AG10803 (cell line): ENCODE results near the gene RTF1.
A peak's percentile ranks its signal among the peaks of the same experiment; 100 is the strongest.

Source experiments
- DNase-seq: peaks from one replicate; pipeline ENCODE4 v3.0.0; 2010; ENCODE audit warnings: low read depth
- H3K4me3 ChIP-seq: 2 replicates; pipeline ENCODE4 v1.5.1; 2011; ENCODE audit warnings: mild to moderate bottlenecking, low read length, control low read depth
- CTCF ChIP-seq: conservative IDR thresholded peaks from 2 replicates; pipeline ENCODE4 v1.5.1; 2011; ENCODE audit warnings: mild to moderate bottlenecking, low read length, control low read depth, inconsistent platforms

RTF1 gene

GRCh38 chr15:41507820-41508290, 91.0 kb downstream of the RTF1 start:
- no peak overlapping the region for H3K4me3 ChIP-seq
- no peak for DNase-seq
- no peak for TF ChIP-seq CTCF

- no peak overlapping the region for H3K4me3 ChIP-seq
- no peak for TF ChIP-seq CTCF
- no peak for DNase-seq
These were observed 93.8 kb downstream of the RTF1 start for GRCh38 chr15:41510728-41511127.

- no peak for TF ChIP-seq CTCF
These were observed 94.5 kb downstream of the RTF1 start for GRCh38 chr15:41511331-41511898.

GRCh38 chr15:41511899-41512369, 95.0 kb downstream of the RTF1 start:
- no peak for DNase-seq
- TF ChIP-seq CTCF: no peak
- no peak overlapping the region for H3K4me3 ChIP-seq

More at GRCh38 chr15:41511331-41511898, 94.5 kb downstream of the RTF1 start:
- DNase-seq: no peak
- no peak overlapping the region for H3K4me3 ChIP-seq

GRCh38 chr15:41512512-41512939, 95.6 kb downstream of the RTF1 start:
- H3K4me3 ChIP-seq: peak overlapping the region; percentile 27; the same call in 1 of the 2 replicates
- DNase-seq: no peak

GRCh38 chr15:41512940-41513505, 96.1 kb downstream of the RTF1 start:
- no peak for TF ChIP-seq CTCF
- peak; percentile 10 for DNase-seq
- peak overlapping the region; percentile 27 for H3K4me3 ChIP-seq

More at GRCh38 chr15:41512512-41512939, 95.6 kb downstream of the RTF1 start:
- TF ChIP-seq CTCF: no peak
